ENCODE results near the gene OFD1.
A peak's percentile ranks its signal among the peaks of the same experiment; 100 is the strongest.

OFD1 gene

GRCh38 chrX:13791145-13791544, 56.6 kb downstream of the OFD1 start:
- Histone ChIP-seq H3K36me3 (ENCODE audit: control insufficient read depth in 2 of 2, insufficient read depth in 1 of 2, low read length in 2 of 2) (no peaks in the 10 kb centered on the region), H3K27ac (ENCODE audit: extremely low read depth, low read depth, low read length) (no peak overlapping the region), H3K4me1 (ENCODE audit: control insufficient read depth, insufficient read depth, low read length) (peaks cover 5% of the 10 kb centered on the region; the same call in 1 of the 2 replicates), H3K4me3 (ENCODE audit: low read depth, low read length) (no peak overlapping the region), H3K9me3 (ENCODE audit: control insufficient read depth, insufficient read depth, low read depth, low read length) (no peaks in the 10 kb centered on the region)
- ChIA-PET CTCF (interaction anchor here (0.6 to 1.0 kb wide), 2 partner anchors 145 to 882 kb away, joined by 3 read pairs; no protein-coding TSS in a partner anchor), POLR2A (interaction anchor here (0.7 kb wide), 1 partner anchor 10 kb away, joined by 3 read pairs; no protein-coding TSS in a partner anchor)
- no peak for TF ChIP-seq ZNF23 (tag by site-specific recombination; IDR thresholded peaks at IDR 0.05; ENCODE audit: borderline replicate concordance)
- TF ChIP-seq ZNF341 (tag by site-specific recombination; IDR thresholded peaks at IDR 0.05; ENCODE audit: low read depth) = no peak
- no peak for TF ChIP-seq ZNF292 (tag by site-specific recombination; IDR thresholded peaks at IDR 0.05; ENCODE audit: borderline replicate concordance, low read depth)
- no peak for TF ChIP-seq ZNF362 (tag by site-specific recombination; IDR thresholded peaks at IDR 0.05)
- TF ChIP-seq ZNF121 (tag by site-specific recombination; IDR thresholded peaks at IDR 0.05) = peak; percentile 84
- no peak for TF ChIP-seq KLF8 (tag by site-specific recombination; IDR thresholded peaks at IDR 0.05)
- no peak for TF ChIP-seq ZNF169 (tag by site-specific recombination; IDR thresholded peaks at IDR 0.05)

- no peak overlapping the region for H3K27ac ChIP-seq (ENCODE audit: extremely low read depth, low read depth, low read length)
- no peaks in the 10 kb centered on the region for H3K9me3 ChIP-seq (ENCODE audit: control insufficient read depth, insufficient read depth, low read depth, low read length)
- ChIA-PET CTCF (interaction anchor here (0.6 kb wide), 1 partner anchor 881 kb away, joined by 3 read pairs; no protein-coding TSS in a partner anchor), POLR2A (no interaction called here)
- peaks cover 2% of the 10 kb centered on the region; the same call in 1 of the 2 replicates for H3K4me1 ChIP-seq (ENCODE audit: control insufficient read depth, insufficient read depth, low read length)
- no peak overlapping the region for H3K4me3 ChIP-seq (ENCODE audit: low read depth, low read length)
- no peaks in the 10 kb centered on the region for H3K36me3 ChIP-seq (ENCODE audit: control insufficient read depth in 2 of 2, insufficient read depth in 1 of 2, low read length in 2 of 2)
- no peak for TF ChIP-seq INSM2 (tag by site-specific recombination; IDR thresholded peaks at IDR 0.05)
- TF ChIP-seq ZNF362 (tag by site-specific recombination; IDR thresholded peaks at IDR 0.05) = no peak
- TF ChIP-seq TSHZ1 (tag by site-specific recombination; IDR thresholded peaks at IDR 0.05; ENCODE audit: borderline replicate concordance) = no peak
- TF ChIP-seq PRDM4 (tag by site-specific recombination; IDR thresholded peaks at IDR 0.05) = no peak
- TF ChIP-seq ZNF175 (tag by site-specific recombination; IDR thresholded peaks at IDR 0.05) = no peak
- no peak for TF ChIP-seq ZNF155 (tag by site-specific recombination; IDR thresholded peaks at IDR 0.05)
- TF ChIP-seq EGR2 (tag by site-specific recombination; IDR thresholded peaks at IDR 0.05; ENCODE audit: low read depth) = no peak
- no peak for TF ChIP-seq SP2 (tag by site-specific recombination; IDR thresholded peaks at IDR 0.05)
- TF ChIP-seq REST (tag by site-specific recombination; IDR thresholded peaks at IDR 0.05) = no peak
- TF ChIP-seq ZBTB10 (tag by site-specific recombination; IDR thresholded peaks at IDR 0.05) = no peak
Observed at GRCh38 chrX:13791559-13791958, 57.0 kb downstream of the OFD1 start.
